IMR-90 (cell line): ENCODE measurements around the gene CDH22. TPM values are rescaled to one million over a fixed set of nuclear protein-coding genes. Genes with fewer than 3 reads are reported as not detected.

ENCODE experiments used
- ATAC-seq: fragments of 200-7000 bp; cut with Tn5 transposase; 2 replicates; pipeline ENCODE4 v1.9.1; 2020; ENCODE audit warnings: low read depth, mild to moderate bottlenecking, moderate library complexity
- BruUV-seq: library from RNA; stranded (reverse); fragments of 400-500 nt; replicated peaks from 2 replicates; lab custom pipeline; 2021; lab: Mats Ljungman, UMichigan
- CTCF ChIA-PET: fragments of 300-600 bp; formaldehyde crosslinking; extraction: SDS; loops from one replicate; lab custom pipeline; 2021; ENCODE audit warnings: antibody characterized with exemption; lab: Yijun Ruan, JAX
- POLR2A ChIA-PET: fragments of 300-600 bp; sonication (Branson Sonifier 250); formaldehyde crosslinking; loops from one replicate; lab custom pipeline; 2022; ENCODE audit warnings: antibody characterized with exemption; ENCODE audit not compliant: unreplicated experiment; lab: Charles Lee
- DNase-seq: peaks from one replicate; pipeline ENCODE4 v3.0.0; 2013
- H2AFZ ChIP-seq: replicated peaks from 2 replicates; pipeline ENCODE3; 2013; ENCODE audit warnings: low read length, mild to moderate bottlenecking; ENCODE audit not compliant: poor library complexity
- H2AK5ac ChIP-seq: 2 replicates; pipeline ENCODE4 v1.6.1; 2013; ENCODE audit warnings: low read depth, low read length, inconsistent platforms
- H2AK9ac ChIP-seq: replicated peaks from 2 replicates; pipeline ENCODE3; 2013; ENCODE audit warnings: mild to moderate bottlenecking, low read depth, low read length, moderate library complexity; ENCODE audit not compliant: poor library complexity
- H2BK120ac ChIP-seq: 2 replicates; pipeline ENCODE4 v1.6.1; 2013; ENCODE audit warnings: low read depth, low read length, inconsistent platforms
- H2BK15ac ChIP-seq: 3 replicates; pipeline ENCODE4 v1.6.1; 2013; ENCODE audit warnings: low read depth, low read length, inconsistent platforms
- H2BK20ac ChIP-seq: 2 replicates; pipeline ENCODE4 v1.6.1; 2013; ENCODE audit warnings: low read depth, mild to moderate bottlenecking, inconsistent platforms, low read length, moderate library complexity
- H2BK5ac ChIP-seq: 2 replicates; pipeline ENCODE4 v1.6.1; 2013; ENCODE audit warnings: mild to moderate bottlenecking, low read depth, low read length, inconsistent platforms; ENCODE audit not compliant: poor library complexity, severe bottlenecking
- H3K14ac ChIP-seq: replicated peaks from 2 replicates; pipeline ENCODE4 v1.6.1; 2013; ENCODE audit warnings: low read depth, low read length, inconsistent platforms
- H3K18ac ChIP-seq: 2 replicates; pipeline ENCODE4 v1.6.1; 2013; ENCODE audit warnings: low read depth, low read length, control low read depth
- H3K23ac ChIP-seq: 2 replicates; pipeline ENCODE4 v1.6.1; 2013; ENCODE audit warnings: low read depth, low read length, inconsistent platforms
- H3K27ac ChIP-seq: 2 replicates; pipeline ENCODE4 v1.5.1; 2013; ENCODE audit warnings: mild to moderate bottlenecking, control low read depth, low read length; ENCODE audit not compliant: insufficient read depth
- H3K27me3 ChIP-seq: 2 replicates; pipeline ENCODE4 v1.6.1; 2013; ENCODE audit warnings: low read length; ENCODE audit not compliant: control insufficient read depth, insufficient read depth
- H3K36me3 ChIP-seq: 2 replicates; pipeline ENCODE4 v1.6.1; 2013; ENCODE audit warnings: low read length, mixed read lengths; ENCODE audit not compliant: control insufficient read depth, insufficient read depth
- H3K4ac ChIP-seq: 2 replicates; pipeline ENCODE4 v1.6.1; 2013; ENCODE audit warnings: low read depth, low read length, inconsistent platforms
- H3K4me1 ChIP-seq: 2 replicates; pipeline ENCODE4 v1.6.1; 2013; ENCODE audit warnings: low read length, mixed read lengths; ENCODE audit not compliant: control insufficient read depth, insufficient read depth
- H3K4me2 ChIP-seq: 2 replicates; pipeline ENCODE4 v1.6.1; 2013; ENCODE audit warnings: low read depth, mild to moderate bottlenecking, control low read depth, low read length, moderate library complexity
- H3K4me3 ChIP-seq: 2 replicates; pipeline ENCODE4 v1.5.1; 2013; ENCODE audit warnings: low read depth, mild to moderate bottlenecking, control low read depth, low read length, moderate library complexity; ENCODE audit not compliant: insufficient read depth
- H3K56ac ChIP-seq: 2 replicates; pipeline ENCODE4 v1.6.1; 2013; ENCODE audit warnings: low read length, inconsistent platforms; ENCODE audit not compliant: insufficient read depth; ENCODE audit errors: extremely low read depth
- H3K79me1 ChIP-seq, 2 experiments: 2 replicates each; pipeline ENCODE4 v1.6.1; 2013; ENCODE audit warnings: low read length in 2 of 2, inconsistent platforms in 1 of 2, low read depth in 1 of 2
- H3K9ac ChIP-seq: 2 replicates; pipeline ENCODE4 v1.6.1; 2013; ENCODE audit warnings: low read depth, low read length, control low read depth
- H3K9me1 ChIP-seq: 2 replicates; pipeline ENCODE4 v1.6.1; 2013; ENCODE audit warnings: low read length, inconsistent platforms; ENCODE audit not compliant: insufficient read depth
- H3K9me3 ChIP-seq: 2 replicates; pipeline ENCODE4 v1.6.1; 2013; ENCODE audit warnings: low read length; ENCODE audit not compliant: control insufficient read depth, insufficient read depth
- H4K20me1 ChIP-seq: 2 replicates; pipeline ENCODE4 v1.6.1; 2013; ENCODE audit warnings: low read length, inconsistent platforms; ENCODE audit not compliant: insufficient read depth
- H4K5ac ChIP-seq: 2 replicates; pipeline ENCODE4 v1.6.1; 2013; ENCODE audit warnings: mild to moderate bottlenecking, low read depth, low read length, control low read depth
- H4K8ac ChIP-seq, 2 experiments: 2 replicates each; pipeline ENCODE4 v1.6.1; 2013; ENCODE audit warnings: low read depth in 2 of 2, low read length in 2 of 2, control low read depth in 1 of 2, inconsistent platforms in 1 of 2
- H4K91ac ChIP-seq: 2 replicates; pipeline ENCODE4 v1.6.1; 2013; ENCODE audit warnings: low read depth, low read length, inconsistent platforms; ENCODE audit not compliant: insufficient read depth
- BHLHE40 ChIP-seq: fragments of 150-350 bp; IDR thresholded peaks from 2 replicates; pipeline ENCODE4 v1.6.1; 2016; ENCODE audit warnings: mild to moderate bottlenecking, low read depth, low read length
- CEBPB ChIP-seq: IDR thresholded peaks from 2 replicates; pipeline ENCODE4 v1.6.1; 2012; ENCODE audit warnings: low read depth, low read length, improper control_type of control experiment
- CHD1 ChIP-seq: IDR thresholded peaks from 2 replicates; pipeline ENCODE4 v1.6.1; 2012; ENCODE audit warnings: low read depth, low read length, improper control_type of control experiment
- FOS ChIP-seq: fragments of 150-350 bp; IDR thresholded peaks from 2 replicates; pipeline ENCODE4 v1.6.1; 2016; ENCODE audit warnings: low read depth, low read length
- MAFK ChIP-seq: IDR thresholded peaks from 2 replicates; pipeline ENCODE4 v1.6.1; 2012; ENCODE audit warnings: low read depth, low read length, improper control_type of control experiment
- MAZ ChIP-seq: IDR thresholded peaks from 2 replicates; pipeline ENCODE4 v1.6.1; 2012; ENCODE audit warnings: low read depth, mild to moderate bottlenecking, low read length, improper control_type of control experiment, moderate library complexity, borderline replicate concordance
- MXI1 ChIP-seq: IDR thresholded peaks from 2 replicates; pipeline ENCODE4 v1.6.1; 2012; ENCODE audit warnings: low read depth, mild to moderate bottlenecking, low read length, moderate library complexity, borderline replicate concordance
- NFE2L2 ChIP-seq: fragments of 150-350 bp; IDR thresholded peaks from 2 replicates; pipeline ENCODE4 v1.6.1; 2016; ENCODE audit warnings: low read depth, mild to moderate bottlenecking, low read length
- POLR2A ChIP-seq: IDR thresholded peaks from 2 replicates; pipeline ENCODE4 v1.6.1; 2012; ENCODE audit warnings: mild to moderate bottlenecking, low read depth, low read length
- RAD21 ChIP-seq: IDR thresholded peaks from 2 replicates; pipeline ENCODE4 v1.6.1; 2012; ENCODE audit warnings: low read length, improper control_type of control experiment
- RCOR1 ChIP-seq: IDR thresholded peaks from 2 replicates; pipeline ENCODE4 v1.6.1; 2012; ENCODE audit warnings: mild to moderate bottlenecking, low read length, improper control_type of control experiment; ENCODE audit not compliant: insufficient replicate concordance
- RFX5 ChIP-seq: IDR thresholded peaks from 2 replicates; pipeline ENCODE4 v1.8.0; 2012; ENCODE audit warnings: low read depth, mild to moderate bottlenecking, low read length, moderate library complexity
- SMC3 ChIP-seq: fragments of 150-350 bp; IDR thresholded peaks from 2 replicates; pipeline ENCODE4 v1.6.1; 2016; ENCODE audit warnings: low read depth, mild to moderate bottlenecking, antibody characterized with exemption, low read length, moderate library complexity
- dilution Hi-C: fragments of 300-500 bp; cut with HindIII; formaldehyde crosslinking; loops from one replicate; pipeline ENCODE4 v1.14.3; 2018; ENCODE audit warnings: low sequenced_read_pairs; ENCODE audit not compliant: unreplicated experiment
- in situ Hi-C: fragments of 300-500 bp; cut with MboI; formaldehyde crosslinking; loops from 3 replicates; pipeline ENCODE4 v1.14.3; 2019; ENCODE audit warnings: low sequenced_read_pairs, inconsistent platforms, mixed read lengths
- intact Hi-C: fragments of 100-400 bp; cut with micrococcal nuclease; formaldehyde crosslinking; loops from 2 replicates; pipeline ENCODE4 v1.10.0; 2022
- polyA plus RNA-seq, 3 experiments: library from polyadenylated mRNA; depleted of rRNA; stranded (reverse); fragments of >200 nt; gene quantifications; 2 replicates each; pipeline ENCODE4 v1.2.3, GENCODE V29; 2012; ENCODE audit warnings: low replicate concordance in 1 of 3
- total RNA-seq: library from RNA; depleted of rRNA; stranded (reverse); fragments of >200 nt; gene quantifications from 2 replicates; pipeline ENCODE4 v1.2.3, GENCODE V29; 2012
- TF ChIP-seq, protein P1 (sequence below): conservative IDR thresholded peaks from 2 replicates; pipeline ENCODE4 v1.5.1; 2012; ENCODE audit warnings: mild to moderate bottlenecking, low read depth, low read length, improper control_type of control experiment
- TF ChIP-seq, protein P2 (sequence below): fragments of 150-350 bp; IDR thresholded peaks from 2 replicates; pipeline ENCODE4 v1.6.1; 2016; ENCODE audit warnings: low read depth, mild to moderate bottlenecking, low read length, moderate library complexity, borderline replicate concordance
- TF ChIP-seq, protein P3 (sequence below): fragments of 150-350 bp; IDR thresholded peaks from 2 replicates; pipeline ENCODE4 v1.6.1; 2017; ENCODE audit warnings: mild to moderate bottlenecking, antibody characterized with exemption, low read length, low read depth

Gene CDH22
- total and polyA plus RNA-seq, 2 of the 4 experiments (the other 2 are of a cell fraction), result not detected

DNA sequence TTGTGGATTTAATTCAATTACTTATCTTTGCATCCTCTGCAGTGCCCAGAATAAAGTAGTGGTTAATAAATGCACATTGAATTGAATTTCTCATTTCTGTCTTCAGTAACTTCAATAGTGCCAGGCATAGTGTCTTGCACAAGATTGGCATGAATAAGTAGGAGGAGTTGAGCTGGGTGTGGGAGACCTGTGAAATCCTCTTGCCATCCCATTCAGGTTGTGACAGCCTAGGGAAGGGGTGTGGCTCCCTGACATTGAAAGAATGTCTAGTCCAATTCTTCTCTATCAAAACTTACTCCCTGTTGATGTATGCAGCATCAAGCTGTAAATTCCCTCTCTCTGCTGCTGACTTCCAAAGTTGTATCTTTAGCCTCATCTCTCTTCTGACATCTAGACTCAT, 73.2 kb downstream of the CDH22 start:
- no peak overlapping the region for H3K23ac ChIP-seq
- BruUV-seq, result no TSS peak
- H2AK5ac ChIP-seq, result no peak overlapping the region
- no peak overlapping the region for H4K91ac ChIP-seq
- H2AK9ac ChIP-seq, result no peak overlapping the region
- ChIA-PET CTCF (no interaction called here), POLR2A (no interaction called here)
- H2BK20ac ChIP-seq, result no peak overlapping the region
- intact Hi-C loops, result no loop called here
- no peak overlapping the region for H2BK5ac ChIP-seq
- H3K4me2 ChIP-seq, result no peak overlapping the region
- H3K4me1 ChIP-seq, result no peaks in the 10 kb centered on the region
- no peak overlapping the region for H4K5ac ChIP-seq
- H4K8ac ChIP-seq, result no peak overlapping the region
- no peak overlapping the region for H3K9ac ChIP-seq
- H3K9me3 ChIP-seq, result no peaks in the 10 kb centered on the region
- H3K27me3 ChIP-seq, result peaks cover 1% of the 10 kb centered on the region
- H3K14ac ChIP-seq, result no peak overlapping the region
- no peak overlapping the region for H2BK15ac ChIP-seq
- no peak overlapping the region for H3K56ac ChIP-seq
- DNase-seq (no peak), ATAC-seq (no peak)
- no peak overlapping the region for H2AFZ ChIP-seq
- H3K36me3 ChIP-seq, result no peaks in the 10 kb centered on the region
- H3K18ac ChIP-seq, result no peak overlapping the region
- H3K27ac ChIP-seq, result no peak overlapping the region
- dilution Hi-C loops, result no loop called here
- no peak overlapping the region for H3K4me3 ChIP-seq
- in situ Hi-C loops, result no loop called here
- H2BK120ac ChIP-seq, result no peak overlapping the region
- TF ChIP-seq BHLHE40 (no peak), MXI1 (no peak), POLR2A (no peak), CEBPB (no peak), CHD1 (no peak), MAZ (no peak), FOS (no peak), NFE2L2 (no peak), RFX5 (no peak), RAD21 (no peak), SMC3 (no peak), RCOR1 (no peak), MAFK (no peak)
- TF ChIP-seq, protein P1, sequence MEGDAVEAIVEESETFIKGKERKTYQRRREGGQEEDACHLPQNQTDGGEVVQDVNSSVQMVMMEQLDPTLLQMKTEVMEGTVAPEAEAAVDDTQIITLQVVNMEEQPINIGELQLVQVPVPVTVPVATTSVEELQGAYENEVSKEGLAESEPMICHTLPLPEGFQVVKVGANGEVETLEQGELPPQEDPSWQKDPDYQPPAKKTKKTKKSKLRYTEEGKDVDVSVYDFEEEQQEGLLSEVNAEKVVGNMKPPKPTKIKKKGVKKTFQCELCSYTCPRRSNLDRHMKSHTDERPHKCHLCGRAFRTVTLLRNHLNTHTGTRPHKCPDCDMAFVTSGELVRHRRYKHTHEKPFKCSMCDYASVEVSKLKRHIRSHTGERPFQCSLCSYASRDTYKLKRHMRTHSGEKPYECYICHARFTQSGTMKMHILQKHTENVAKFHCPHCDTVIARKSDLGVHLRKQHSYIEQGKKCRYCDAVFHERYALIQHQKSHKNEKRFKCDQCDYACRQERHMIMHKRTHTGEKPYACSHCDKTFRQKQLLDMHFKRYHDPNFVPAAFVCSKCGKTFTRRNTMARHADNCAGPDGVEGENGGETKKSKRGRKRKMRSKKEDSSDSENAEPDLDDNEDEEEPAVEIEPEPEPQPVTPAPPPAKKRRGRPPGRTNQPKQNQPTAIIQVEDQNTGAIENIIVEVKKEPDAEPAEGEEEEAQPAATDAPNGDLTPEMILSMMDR, result no peak
- TF ChIP-seq, protein P2, sequence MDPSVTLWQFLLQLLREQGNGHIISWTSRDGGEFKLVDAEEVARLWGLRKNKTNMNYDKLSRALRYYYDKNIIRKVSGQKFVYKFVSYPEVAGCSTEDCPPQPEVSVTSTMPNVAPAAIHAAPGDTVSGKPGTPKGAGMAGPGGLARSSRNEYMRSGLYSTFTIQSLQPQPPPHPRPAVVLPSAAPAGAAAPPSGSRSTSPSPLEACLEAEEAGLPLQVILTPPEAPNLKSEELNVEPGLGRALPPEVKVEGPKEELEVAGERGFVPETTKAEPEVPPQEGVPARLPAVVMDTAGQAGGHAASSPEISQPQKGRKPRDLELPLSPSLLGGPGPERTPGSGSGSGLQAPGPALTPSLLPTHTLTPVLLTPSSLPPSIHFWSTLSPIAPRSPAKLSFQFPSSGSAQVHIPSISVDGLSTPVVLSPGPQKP, result no peak
- TF ChIP-seq, protein P3, sequence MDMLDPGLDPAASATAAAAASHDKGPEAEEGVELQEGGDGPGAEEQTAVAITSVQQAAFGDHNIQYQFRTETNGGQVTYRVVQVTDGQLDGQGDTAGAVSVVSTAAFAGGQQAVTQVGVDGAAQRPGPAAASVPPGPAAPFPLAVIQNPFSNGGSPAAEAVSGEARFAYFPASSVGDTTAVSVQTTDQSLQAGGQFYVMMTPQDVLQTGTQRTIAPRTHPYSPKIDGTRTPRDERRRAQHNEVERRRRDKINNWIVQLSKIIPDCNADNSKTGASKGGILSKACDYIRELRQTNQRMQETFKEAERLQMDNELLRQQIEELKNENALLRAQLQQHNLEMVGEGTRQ, result no peak
- H4K20me1 ChIP-seq, result no peaks in the 10 kb centered on the region
- H3K9me1 ChIP-seq, result no peaks in the 10 kb centered on the region
- H3K79me1 ChIP-seq, result no peaks in the 10 kb centered on the region
- no peak overlapping the region for H3K4ac ChIP-seq
